Epithelial cell of proximal tubule (primary cell): ENCODE results near the gene GXYLT2. TPM values are rescaled to one million over a fixed set of nuclear protein-coding genes. Genes with fewer than 3 reads are reported as not detected.

Experiments
- DNase-seq: peaks from one replicate; pipeline ENCODE4 v3.0.0-alpha.2; 2011; ENCODE audit warnings: low read depth
- H3K4me3 ChIP-seq: 2 replicates; pipeline ENCODE4 v1.5.1; 2011; ENCODE audit warnings: low read depth, mild to moderate bottlenecking, low read length
- total RNA-seq: library from RNA; depleted of rRNA; stranded (reverse); fragments of >200 nt; gene quantifications from 2 replicates; pipeline ENCODE4 v1.2.3, GENCODE V29; 2015
- TF ChIP-seq, protein P1 (sequence below): conservative IDR thresholded peaks from 2 replicates; pipeline ENCODE4 v1.5.1; 2012; ENCODE audit warnings: low read depth, mild to moderate bottlenecking, low read length

GXYLT2 gene
- total RNA-seq, 1 donor from 2014 or later: 1.6 TPM

DNA sequence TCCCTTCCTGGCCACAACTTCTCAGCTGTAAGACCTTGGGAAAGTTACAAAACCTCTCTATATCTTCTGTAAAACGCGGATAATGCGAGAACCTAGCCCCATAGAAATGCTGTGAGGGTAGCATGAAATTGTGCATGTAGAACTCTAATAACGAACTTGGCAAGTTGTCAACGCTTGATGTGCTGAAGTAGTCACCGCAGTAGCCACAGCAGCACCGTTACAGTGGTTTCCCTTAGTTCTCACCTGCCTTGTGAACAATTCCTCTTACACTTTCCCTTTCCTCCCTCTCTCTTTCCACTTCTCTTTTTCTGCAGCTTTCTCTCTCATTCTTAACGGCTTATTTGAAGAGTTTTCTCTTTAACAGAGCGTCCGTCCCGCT, 39.2 kb upstream of the GXYLT2 start:
- peak overlapping the region; percentile 91 for H3K4me3 ChIP-seq
- DNase-seq: no peak
- TF ChIP-seq, protein P1, sequence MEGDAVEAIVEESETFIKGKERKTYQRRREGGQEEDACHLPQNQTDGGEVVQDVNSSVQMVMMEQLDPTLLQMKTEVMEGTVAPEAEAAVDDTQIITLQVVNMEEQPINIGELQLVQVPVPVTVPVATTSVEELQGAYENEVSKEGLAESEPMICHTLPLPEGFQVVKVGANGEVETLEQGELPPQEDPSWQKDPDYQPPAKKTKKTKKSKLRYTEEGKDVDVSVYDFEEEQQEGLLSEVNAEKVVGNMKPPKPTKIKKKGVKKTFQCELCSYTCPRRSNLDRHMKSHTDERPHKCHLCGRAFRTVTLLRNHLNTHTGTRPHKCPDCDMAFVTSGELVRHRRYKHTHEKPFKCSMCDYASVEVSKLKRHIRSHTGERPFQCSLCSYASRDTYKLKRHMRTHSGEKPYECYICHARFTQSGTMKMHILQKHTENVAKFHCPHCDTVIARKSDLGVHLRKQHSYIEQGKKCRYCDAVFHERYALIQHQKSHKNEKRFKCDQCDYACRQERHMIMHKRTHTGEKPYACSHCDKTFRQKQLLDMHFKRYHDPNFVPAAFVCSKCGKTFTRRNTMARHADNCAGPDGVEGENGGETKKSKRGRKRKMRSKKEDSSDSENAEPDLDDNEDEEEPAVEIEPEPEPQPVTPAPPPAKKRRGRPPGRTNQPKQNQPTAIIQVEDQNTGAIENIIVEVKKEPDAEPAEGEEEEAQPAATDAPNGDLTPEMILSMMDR: no peak

DNA sequence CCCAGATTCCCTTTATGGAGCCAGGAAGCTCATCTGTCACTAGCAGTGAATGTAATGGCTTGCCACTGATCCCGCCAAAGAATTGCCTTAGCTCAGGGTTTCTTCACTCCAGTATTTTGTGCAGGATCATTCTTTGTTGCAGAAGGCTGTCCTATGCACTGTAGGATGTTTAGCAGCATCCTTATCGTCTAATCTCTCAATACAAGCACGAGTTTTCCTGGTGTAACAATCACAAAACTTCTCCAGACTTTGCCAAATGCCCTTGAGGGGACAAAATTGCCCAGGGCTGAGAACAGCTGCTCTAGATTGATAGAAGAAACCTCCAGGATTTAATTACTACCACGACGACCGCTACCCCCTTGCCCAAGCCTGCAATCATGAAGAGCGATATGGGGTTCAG, 32.8 kb upstream of the GXYLT2 start:
- TF ChIP-seq, protein P1: no peak
- DNase-seq: no peak
- H3K4me3 ChIP-seq: no peak overlapping the region

DNA sequence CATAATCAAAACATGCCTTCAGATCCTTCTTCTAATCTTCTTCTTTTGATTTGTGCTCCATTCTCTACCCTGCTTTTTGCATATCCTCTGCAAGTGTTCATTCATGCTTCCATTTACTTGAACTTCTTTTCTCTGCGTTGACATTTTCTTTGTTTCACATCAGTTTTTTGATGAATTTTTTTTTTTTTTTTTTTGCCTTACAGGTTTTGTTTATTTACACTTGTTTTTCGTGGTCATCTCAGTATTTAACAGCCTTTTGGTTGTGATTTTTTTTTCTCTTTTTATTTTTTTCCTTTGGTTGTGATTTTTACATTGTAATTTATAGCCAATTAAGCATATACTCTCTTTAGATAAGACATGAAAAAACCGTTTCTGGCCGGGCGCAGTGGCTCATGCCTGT, 27.8 kb upstream of the GXYLT2 start:
- H3K4me3 ChIP-seq: no peak overlapping the region
- TF ChIP-seq, protein P1: no peak
- no peak for DNase-seq

DNA sequence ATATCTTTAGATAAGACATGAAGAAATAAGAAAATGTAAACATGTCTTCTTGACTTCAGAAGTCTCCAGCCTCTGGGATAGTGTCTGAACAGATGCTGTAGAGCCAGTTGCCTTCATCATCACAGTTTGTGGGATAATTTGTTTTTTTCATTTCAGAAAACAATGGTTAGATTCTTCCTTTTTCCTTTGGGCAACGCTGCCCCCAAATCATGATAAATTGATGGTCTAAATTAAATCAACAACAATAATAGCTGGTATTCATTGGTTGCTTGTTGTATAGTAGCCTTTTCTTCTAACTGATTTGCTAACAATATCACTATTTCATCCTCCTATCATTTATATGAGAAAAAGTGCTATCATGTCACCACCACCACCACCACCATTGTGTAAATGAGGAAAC, 27.0 kb upstream of the GXYLT2 start:
- H3K4me3 ChIP-seq: no peak overlapping the region
- DNase-seq: no peak
- TF ChIP-seq, protein P1: no peak

DNA sequence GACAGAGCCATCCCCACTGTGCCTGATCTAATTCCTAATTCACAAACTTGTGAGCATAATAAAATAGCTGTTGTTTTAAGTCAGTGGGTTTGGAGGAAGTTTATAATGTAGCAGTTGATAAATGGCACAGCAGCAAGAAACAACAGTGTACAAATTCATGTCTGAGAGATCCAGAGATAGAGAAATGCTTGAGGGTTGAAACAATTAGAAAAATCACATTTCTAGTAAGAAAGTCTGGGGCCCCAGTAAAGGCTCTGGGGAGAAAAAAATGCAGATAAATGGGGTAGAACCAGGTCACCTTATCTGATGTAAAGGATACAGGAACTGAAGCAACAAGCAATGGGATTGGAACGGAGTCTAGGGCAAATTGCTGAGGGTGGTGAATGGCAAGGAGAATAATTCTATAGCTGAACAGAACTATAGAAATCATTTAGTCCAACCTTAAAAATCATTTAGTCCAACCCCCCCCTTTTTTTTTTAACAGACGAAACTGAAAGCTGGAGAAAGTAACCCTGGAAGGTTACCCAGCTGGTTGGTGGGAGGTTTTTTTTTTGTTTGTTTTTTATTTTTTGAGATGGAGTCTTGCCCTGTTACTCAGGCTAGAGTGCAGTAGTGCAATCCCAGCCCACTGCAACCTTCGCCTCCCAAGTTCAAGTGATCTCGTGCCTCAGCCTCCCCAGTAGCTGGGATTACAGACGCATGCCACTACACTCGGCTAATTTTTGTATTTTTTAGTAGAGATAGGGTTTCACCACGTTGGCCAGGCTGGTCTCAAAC, 25.3 kb upstream of the GXYLT2 start:
- H3K4me3 ChIP-seq: no peak overlapping the region
- TF ChIP-seq, protein P1: no peak
- no peak for DNase-seq

DNA sequence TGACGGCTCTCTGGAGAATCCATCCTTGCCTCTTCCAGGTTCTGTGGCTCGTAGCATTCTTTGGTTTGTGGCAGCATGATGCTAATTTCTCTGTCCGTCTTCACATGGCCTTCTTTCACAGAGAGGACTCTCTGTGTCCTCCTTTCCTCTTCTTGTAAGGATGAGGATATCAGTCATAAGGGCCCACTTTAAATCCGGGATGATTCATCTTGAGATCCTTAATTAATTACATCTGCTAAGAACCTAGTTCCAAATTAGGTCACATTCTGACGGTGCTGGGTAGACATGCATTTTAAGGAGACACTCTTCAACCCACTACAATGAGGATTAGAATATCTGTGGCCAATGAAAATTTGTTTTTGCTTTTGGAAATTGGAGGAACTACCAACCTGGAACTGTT, 15.7 kb upstream of the GXYLT2 start:
- no peak for DNase-seq
- H3K4me3 ChIP-seq: no peak overlapping the region
- TF ChIP-seq, protein P1: no peak

DNA sequence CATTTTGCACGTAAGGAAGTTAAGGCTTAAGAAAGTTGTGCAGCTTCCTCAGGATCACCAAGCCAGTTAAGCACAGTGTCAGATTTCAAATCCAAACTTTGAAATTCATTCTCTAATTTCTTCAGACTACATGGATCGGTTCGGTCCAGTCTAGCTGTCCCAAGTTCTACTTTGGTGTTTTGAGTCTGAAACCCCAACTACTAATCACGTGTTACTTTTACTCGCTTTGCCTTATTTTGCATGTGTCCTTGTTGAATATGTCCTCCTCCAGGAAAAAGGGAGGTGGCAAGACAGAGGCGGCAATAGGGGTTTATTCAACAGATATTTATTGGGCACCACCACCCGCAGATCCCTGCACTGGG, 522 bp upstream of the GXYLT2 start:
- TF ChIP-seq, protein P1: no peak
- H3K4me3 ChIP-seq: peak overlapping the region; percentile 55
- no peak for DNase-seq
